HG03175 (cell line): Measurements from ENCODE around the gene ZNF644.

Source experiments
- ATAC-seq: cut with Tn5 transposase; IDR thresholded peaks from one replicate; pipeline ENCODE4 v1.9.1; 2021; ENCODE audit warnings: mild to moderate bottlenecking, moderate library complexity; ENCODE audit not compliant: unreplicated experiment

ZNF644 gene

GRCh38 chr1:90989302-90989701, 32.5 kb downstream of the ZNF644 start:
- no peak for ATAC-seq

GRCh38 chr1:90987841-90988240, 34.0 kb downstream of the ZNF644 start:
- no peak for ATAC-seq

- ATAC-seq: no peak
These were observed 34.9 kb downstream of the ZNF644 start for GRCh38 chr1:90986953-90987352.

- ATAC-seq: no peak
These were observed 44.3 kb downstream of the ZNF644 start for GRCh38 chr1:90977522-90977921.

- no peak for ATAC-seq
These were observed 47.7 kb downstream of the ZNF644 start for GRCh38 chr1:90973897-90974798.

- no peak for ATAC-seq
These were observed 51.6 kb downstream of the ZNF644 start for GRCh38 chr1:90970208-90970607.

GRCh38 chr1:90969241-90969640, 52.6 kb downstream of the ZNF644 start:
- no peak for ATAC-seq

GRCh38 chr1:90964444-90965035, 57.3 kb downstream of the ZNF644 start:
- peak; percentile 66 for ATAC-seq

GRCh38 chr1:90963651-90964050, 58.2 kb downstream of the ZNF644 start:
- no peak for ATAC-seq

- no peak for ATAC-seq
These were observed 58.6 kb downstream of the ZNF644 start for GRCh38 chr1:90963236-90963635.

- no peak for ATAC-seq
These were observed 62.3 kb downstream of the ZNF644 start for GRCh38 chr1:90959352-90960206.

- ATAC-seq: no peak
These were observed 64.3 kb downstream of the ZNF644 start for GRCh38 chr1:90957497-90957896.

- ATAC-seq: no peak
These were observed 66.1 kb downstream of the ZNF644 start for GRCh38 chr1:90955769-90956168.

- no peak for ATAC-seq
These were observed 68.9 kb downstream of the ZNF644 start for GRCh38 chr1:90952906-90953305.

GRCh38 chr1:90951009-90951408, 70.8 kb downstream of the ZNF644 start:
- ATAC-seq: no peak

- ATAC-seq: no peak
These were observed 73.5 kb downstream of the ZNF644 start for GRCh38 chr1:90948301-90948700.

GRCh38 chr1:90946630-90947029, 75.2 kb downstream of the ZNF644 start:
- ATAC-seq: no peak

- no peak for ATAC-seq
These were observed 76.5 kb downstream of the ZNF644 start for GRCh38 chr1:90945287-90945686.

GRCh38 chr1:90943966-90944365, 77.9 kb downstream of the ZNF644 start:
- ATAC-seq: no peak

GRCh38 chr1:90940746-90941145, 81.1 kb downstream of the ZNF644 start:
- no peak for ATAC-seq

GRCh38 chr1:90936731-90937130, 85.1 kb downstream of the ZNF644 start:
- no peak for ATAC-seq
